HFF-Myc (cell line): Measurements from ENCODE around the gene BEND7.

Experiments used
- DNase-seq: peaks from one replicate; pipeline ENCODE4 v3.0.0-alpha.2; 2011; ENCODE audit warnings: low read depth; ENCODE audit errors: extremely low read depth
- H3K4me3 ChIP-seq: replicated peaks from 2 replicates; pipeline ENCODE4 v1.5.1; 2011; ENCODE audit warnings: low read depth, mild to moderate bottlenecking, control low read depth, low read length
- CTCF ChIP-seq: IDR thresholded peaks from 2 replicates; pipeline ENCODE4 v1.5.1; 2012; ENCODE audit warnings: mild to moderate bottlenecking, low read depth, low read length, control low read depth; ENCODE audit errors: missing control alignments

The BEND7 gene

GRCh38 chr10:13535346-13535745 lies 6.5 kb upstream of the BEND7 start:
- DNase-seq = no peak
- no peak for TF ChIP-seq CTCF
- H3K4me3 ChIP-seq = no peak overlapping the region

DNA sequence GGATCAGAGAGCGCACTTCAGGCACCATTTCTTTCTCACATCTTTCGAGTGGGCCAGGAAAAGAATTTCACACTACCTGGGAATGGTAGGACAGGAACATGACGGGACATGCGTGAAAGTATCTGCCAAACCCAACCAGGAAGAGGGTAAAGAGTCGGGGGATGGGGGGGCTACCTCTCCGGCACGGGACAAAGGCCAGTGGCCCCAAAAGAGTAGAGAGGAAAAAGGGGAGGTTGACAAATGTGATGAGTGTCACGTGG lies 830 bp upstream of the BEND7 start:
- DNase-seq = no peak
- peak overlapping the region; percentile 39 for H3K4me3 ChIP-seq
- TF ChIP-seq CTCF = no peak

GRCh38 chr10:13528123-13528874 lies 515 bp downstream of the BEND7 start:
- TF ChIP-seq CTCF = no peak
- peak overlapping the region; percentile 39 for H3K4me3 ChIP-seq
- DNase-seq = no peak

DNA sequence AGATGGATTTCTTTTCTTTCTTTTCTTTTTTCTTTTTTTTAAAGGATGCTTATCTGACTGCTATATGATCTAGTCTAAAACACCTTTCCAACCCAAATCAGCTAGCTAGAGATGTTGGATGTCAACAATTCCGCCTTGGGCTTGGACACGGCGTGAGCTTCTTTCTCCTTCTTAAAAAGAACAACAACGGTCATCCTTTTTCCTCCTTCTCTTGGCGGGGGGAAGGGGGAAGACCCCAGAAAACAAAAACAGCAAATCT lies 1.0 kb downstream of the BEND7 start:
- TF ChIP-seq CTCF = no peak
- peak overlapping the region; percentile 39 for H3K4me3 ChIP-seq
- DNase-seq = no peak

DNA sequence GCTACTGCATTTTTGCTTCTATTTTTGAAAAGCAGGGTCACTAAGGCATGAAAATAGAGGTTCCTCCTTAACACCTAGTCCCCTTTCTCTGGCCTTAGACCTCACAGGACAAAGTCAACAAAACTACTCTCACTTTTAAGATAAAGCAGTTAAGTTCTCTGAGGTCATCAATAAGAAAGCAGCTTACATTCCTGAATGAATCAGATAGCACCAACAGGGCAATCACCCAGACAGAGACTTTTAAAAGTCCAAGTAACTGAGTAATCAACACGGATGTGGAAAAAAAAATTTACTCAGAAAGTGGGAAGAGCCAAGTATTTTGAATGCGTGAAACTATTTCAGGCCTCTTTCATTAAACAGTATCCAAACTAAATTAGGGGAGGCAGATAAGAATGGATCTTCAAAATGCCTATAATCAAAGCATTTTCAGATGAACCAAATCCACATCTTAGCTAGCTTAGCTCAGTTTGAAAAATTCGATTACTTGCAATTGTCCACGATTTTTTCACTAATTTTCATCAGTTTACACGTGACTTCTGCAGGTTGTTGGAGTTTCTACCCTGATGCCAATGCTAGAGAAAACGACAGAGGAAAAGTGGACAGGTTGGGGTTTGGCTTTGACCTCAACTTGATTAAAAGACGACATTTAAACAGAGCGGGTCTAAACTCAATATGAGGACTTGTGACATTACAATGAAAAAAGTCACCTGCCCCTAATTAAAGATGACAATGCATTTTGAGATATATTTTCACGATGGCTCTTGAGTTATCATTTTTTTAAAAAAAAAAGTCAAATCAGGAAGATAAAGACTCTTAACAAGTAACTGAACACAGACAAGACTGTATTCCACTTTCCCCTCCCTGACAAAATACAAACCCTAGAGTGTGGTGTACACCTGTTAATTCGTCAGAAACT lies 1.6 kb downstream of the BEND7 start:
- no peak for DNase-seq
- peak overlapping the region; percentile 39; the same call in 1 of the 2 replicates for H3K4me3 ChIP-seq
- TF ChIP-seq CTCF = no peak

GRCh38 chr10:13525663-13526062 lies 3.2 kb downstream of the BEND7 start:
- no peak overlapping the region for H3K4me3 ChIP-seq
- TF ChIP-seq CTCF = no peak
- DNase-seq = no peak
